Keratinocyte (primary cell): ENCODE results near the gene PIK3CD.

Source experiments
- CTCF ChIP-seq, 3 experiments: IDR thresholded peaks in 1 of 3; conservative IDR thresholded peaks in 1 of 3; optimal IDR thresholded peaks in 1 of 3; 2 replicates in 2 of 3; 3 replicates in 1 of 3; pipeline versions ENCODE3 to v1.5.1; 2011; ENCODE audit warnings: low read length in 3 of 3, mild to moderate bottlenecking in 3 of 3, moderate library complexity in 2 of 3, control low read depth in 1 of 3, inconsistent platforms in 1 of 3; ENCODE audit not compliant: insufficient read depth in 2 of 3; ENCODE audit errors: extremely low read depth in 1 of 3
- EZH2 ChIP-seq: IDR thresholded peaks from one replicate; pipeline ENCODE4 v1.6.1; 2012; ENCODE audit warnings: inconsistent platforms, mild to moderate bottlenecking, low read length, moderate library complexity

- no peak for TF ChIP-seq CTCF (optimal IDR thresholded peaks at IDR 0.05 in 1 of 3, IDR thresholded peaks at IDR 0.05 in 1 of 3, conservative IDR thresholded peaks at IDR 0.05 in 1 of 3; ENCODE audit: extremely low read depth in 1 of 3, insufficient read depth in 2 of 3, low read length in 3 of 3)
- TF ChIP-seq EZH2: no peak
Observed at GRCh38 chr1:9680091-9680490, 28.6 kb downstream of the PIK3CD start.
